ENCODE results near the gene MYO16. TPM values are rescaled to one million over a fixed set of nuclear protein-coding genes. Genes with fewer than 3 reads are reported as not detected.

MYO16 gene
- total RNA-seq, 1 donor from 2014 or later, result not detected

GRCh38 chr13:109227344-109227940, 598.0 kb downstream of the MYO16 start:
- no peak for DNase-seq (ENCODE audit: low read depth in 2 of 2)

DNA sequence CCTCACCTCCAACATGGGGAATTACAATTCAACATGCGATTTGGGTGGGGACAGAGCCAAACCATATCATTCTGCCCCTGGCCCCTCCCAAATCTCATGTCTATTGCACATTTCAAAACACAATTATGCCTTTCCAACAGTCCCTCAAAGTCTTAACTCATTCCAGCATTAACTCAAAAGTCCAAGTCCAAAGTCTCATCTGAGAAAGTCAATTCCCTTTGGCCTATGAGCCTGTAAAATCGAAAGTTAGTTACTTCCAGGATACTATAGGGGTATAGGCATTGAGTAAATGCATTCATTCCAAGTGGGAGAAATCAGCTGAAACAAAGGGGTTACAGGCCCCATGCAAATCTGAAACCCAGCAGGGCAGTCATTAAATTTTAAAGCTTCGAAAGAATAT, 598.8 kb downstream of the MYO16 start:
- DNase-seq (ENCODE audit: low read depth in 2 of 2), result no peak

DNA sequence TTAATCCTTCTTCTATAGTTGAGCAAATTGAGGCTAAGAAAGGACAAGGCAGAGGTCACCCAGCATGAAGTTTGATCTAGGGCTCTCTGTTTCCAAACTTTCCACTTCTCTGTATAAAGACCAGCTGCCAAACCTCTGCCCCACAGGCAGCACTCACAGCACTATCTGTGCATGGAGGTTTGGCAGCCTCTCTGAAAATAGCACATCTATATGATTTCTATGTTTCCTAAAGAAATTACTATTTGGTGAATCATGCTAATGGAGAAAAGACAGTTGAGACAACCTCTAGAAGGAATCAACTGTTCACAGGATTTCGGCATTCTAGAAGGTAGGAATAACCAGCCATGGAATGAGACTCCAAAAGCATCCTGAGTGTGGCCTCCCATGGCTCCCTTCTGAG, 602.5 kb downstream of the MYO16 start:
- DNase-seq (ENCODE audit: low read depth in 2 of 2), result no peak

DNA sequence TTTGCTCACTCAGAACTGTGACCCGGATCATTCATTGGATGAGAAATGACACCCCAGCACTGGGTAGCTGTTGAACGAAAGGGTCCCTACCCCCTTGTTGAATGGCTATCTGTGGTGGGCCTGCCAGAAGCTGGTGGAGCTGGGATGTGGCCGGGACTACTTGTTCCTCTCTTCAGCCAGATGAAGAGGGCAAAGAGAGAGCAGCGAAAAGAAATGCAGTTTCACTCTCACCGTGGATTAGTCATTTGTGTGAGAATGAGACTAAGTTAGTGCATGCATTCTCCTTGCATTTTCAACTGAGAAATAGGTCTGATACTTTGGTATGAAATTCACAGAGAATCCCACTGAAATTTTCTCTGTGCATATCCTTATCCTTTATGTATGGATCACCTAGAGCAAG, 603.9 kb downstream of the MYO16 start:
- no peak for DNase-seq (ENCODE audit: low read depth in 2 of 2)

- DNase-seq (ENCODE audit: low read depth in 2 of 2), result no peak
Measured at GRCh38 chr13:109235901-109236300, 606.5 kb downstream of the MYO16 start.

DNA sequence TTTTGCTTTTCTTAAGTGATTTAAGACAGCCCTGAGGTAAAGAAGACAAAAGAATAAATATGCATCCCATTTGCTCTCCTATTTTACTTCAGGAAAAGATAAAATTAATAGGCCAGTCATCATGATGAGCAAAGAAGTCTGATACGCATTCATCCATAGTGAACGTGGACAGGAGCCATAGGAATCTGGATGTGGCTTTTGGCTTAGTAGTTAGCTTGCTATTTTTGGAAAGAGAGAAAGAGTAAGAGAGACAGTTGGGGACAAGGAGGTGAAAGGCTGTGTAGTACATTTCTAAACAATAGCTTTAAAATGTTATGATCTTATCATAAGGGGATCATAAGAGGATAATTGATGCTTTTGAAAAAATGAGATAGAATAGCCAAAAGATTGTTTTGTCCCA, 611.7 kb downstream of the MYO16 start:
- DNase-seq (ENCODE audit: low read depth in 2 of 2), result no peak

DNA sequence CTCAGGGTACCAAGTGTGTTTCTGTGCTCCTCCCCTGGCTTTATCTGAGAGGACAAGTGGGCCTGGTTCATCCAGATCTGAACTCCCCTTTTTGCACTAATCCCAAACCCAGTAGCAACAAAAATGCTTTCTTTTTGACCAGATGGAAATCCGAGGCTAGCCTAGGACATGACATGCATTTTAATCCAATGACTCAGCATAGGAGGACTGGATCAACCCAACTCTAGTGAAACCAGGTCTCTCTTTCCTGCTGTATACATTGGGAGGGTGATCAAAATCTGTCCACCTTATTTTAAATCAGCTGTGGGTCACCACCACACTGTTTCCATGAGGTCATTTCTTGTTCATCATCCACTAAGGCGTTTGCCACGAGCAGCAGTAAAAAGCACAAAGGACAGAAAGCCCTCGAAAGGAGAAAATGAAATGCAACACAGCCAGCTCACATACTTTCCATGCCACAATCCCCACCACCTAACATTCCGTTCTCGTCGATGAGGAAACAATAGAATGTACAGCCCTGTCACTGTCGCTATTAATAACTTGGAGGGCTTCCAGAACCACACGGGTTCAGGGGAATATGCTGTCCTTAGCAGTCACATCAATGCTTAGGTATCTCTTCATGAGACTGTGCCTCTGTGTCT, 614.0 kb downstream of the MYO16 start:
- peak; percentile 33 to 97 for DNase-seq (ENCODE audit: low read depth in 2 of 2)

- no peak for DNase-seq (ENCODE audit: low read depth in 2 of 2)
Measured at GRCh38 chr13:109244566-109244965, 615.2 kb downstream of the MYO16 start.

DNA sequence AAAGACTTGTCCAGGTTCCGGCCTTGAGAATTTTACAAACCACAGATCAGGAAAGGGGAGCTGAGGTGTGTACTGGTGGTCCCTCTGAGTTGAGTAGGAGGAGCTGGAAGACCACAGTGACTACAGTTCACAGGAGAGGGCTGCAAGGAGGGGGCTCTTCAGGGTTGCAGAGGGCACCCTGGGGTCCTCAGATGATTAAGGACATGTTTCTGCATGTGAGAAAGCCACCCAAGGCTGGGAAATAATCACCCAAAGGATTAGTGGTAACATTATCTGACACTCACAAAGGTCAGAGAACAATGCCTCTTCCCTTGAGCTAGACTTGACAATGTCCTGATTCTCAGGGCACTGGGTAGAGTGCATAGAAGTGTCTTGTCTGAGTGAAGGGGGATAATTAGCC, 616.6 kb downstream of the MYO16 start:
- no peak for DNase-seq (ENCODE audit: low read depth in 2 of 2)

- no peak for DNase-seq (ENCODE audit: low read depth in 2 of 2)
Measured at GRCh38 chr13:109249780-109250528, 620.5 kb downstream of the MYO16 start.

- DNase-seq (ENCODE audit: low read depth in 2 of 2), result no peak
Measured at GRCh38 chr13:109251956-109252355, 622.5 kb downstream of the MYO16 start.

- DNase-seq (ENCODE audit: low read depth in 2 of 2), result no peak
Measured at GRCh38 chr13:109253316-109253715, 623.9 kb downstream of the MYO16 start.

DNA sequence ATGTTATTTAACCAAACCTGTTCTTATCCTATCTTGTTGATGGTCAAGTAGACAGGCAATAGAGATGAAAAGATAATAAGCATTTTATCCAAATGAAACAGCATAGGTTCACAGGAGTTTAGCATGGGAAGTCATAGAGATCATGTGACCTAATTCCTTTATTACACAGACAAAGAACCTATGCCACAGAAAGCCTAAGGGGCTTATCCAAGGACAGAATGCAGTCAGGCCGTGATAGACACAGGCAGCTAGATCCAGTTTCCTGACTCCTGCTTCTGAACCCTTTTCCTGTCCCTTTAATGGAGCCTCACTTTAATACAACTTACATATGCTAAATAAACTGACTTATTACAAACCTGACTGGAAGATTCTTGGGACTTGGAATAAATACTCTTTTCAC, 624.9 kb downstream of the MYO16 start:
- no peak for DNase-seq (ENCODE audit: low read depth in 2 of 2)

DNA sequence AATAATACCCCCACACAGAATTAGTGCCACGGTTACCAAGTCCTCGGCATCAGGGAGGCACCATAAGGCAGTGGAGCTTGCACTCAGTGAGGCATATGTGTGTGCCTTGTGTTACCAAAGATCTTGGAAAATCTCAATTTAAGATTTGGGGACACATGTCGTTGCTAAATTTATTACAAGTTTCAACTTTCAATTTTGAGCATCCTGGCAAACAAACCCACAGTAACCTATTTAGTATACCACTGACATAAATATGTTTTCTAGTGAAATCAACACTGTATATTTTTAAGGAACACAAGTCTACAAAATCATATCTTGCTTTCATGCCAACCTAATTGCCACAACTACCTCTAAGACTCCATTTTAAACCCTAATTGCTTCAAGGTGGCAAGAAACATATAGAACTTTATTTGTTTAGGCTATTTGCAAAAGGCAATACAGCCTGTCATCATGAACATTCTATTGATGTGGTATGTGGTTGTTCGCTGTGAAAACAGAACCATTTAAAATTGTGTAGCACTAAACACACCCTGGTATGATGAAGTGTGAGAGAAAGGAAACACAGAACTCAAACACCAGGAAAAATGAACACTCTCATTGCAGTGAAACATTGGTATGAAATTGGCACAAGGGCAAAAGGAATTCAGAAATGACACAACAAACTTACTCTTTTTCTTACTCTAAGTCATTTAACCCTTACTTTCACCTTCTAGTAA, 625.9 kb downstream of the MYO16 start:
- DNase-seq (ENCODE audit: low read depth in 2 of 2), result no peak

GRCh38 chr13:109256866-109257760, 627.7 kb downstream of the MYO16 start:
- peak; percentile 7 to 71 for DNase-seq (ENCODE audit: low read depth in 2 of 2)

Measured in dermis microvascular lymphatic vessel endothelial cell (primary cell).